Measurements from ENCODE around the gene C12orf75. TPM values are rescaled to one million over a fixed set of nuclear protein-coding genes. Genes with fewer than 3 reads are reported as not detected.

The C12orf75 gene
- total RNA-seq, 2 donors from 2014 or later: 43.7 to 57.0 TPM

- DNase-seq: peak; percentile 66
- Mint-ChIP-seq H3K9me3 (no peaks in the 10 kb centered on the region), H3K27me3 (ENCODE audit: insufficient read depth) (no peaks in the 10 kb centered on the region), H3K4me1 (peaks cover 17% of the 10 kb centered on the region), H3K27ac (no peak overlapping the region), H3K4me3 (no peak overlapping the region), H3K36me3 (ENCODE audit: low read depth) (no peaks in the 10 kb centered on the region)
- peaks cover 3% of the 10 kb centered on the region for H3K4me1 ChIP-seq (ENCODE audit: control insufficient read depth, insufficient read depth, low read length)
- H3K27ac ChIP-seq (ENCODE audit: low read depth, low read length): no peak overlapping the region
- H3K9ac ChIP-seq (ENCODE audit: extremely low read depth, low read length, poor library complexity, severe bottlenecking): no peak overlapping the region
- WGBS, 2 experiments (ENCODE audit: insufficient coverage in 1 of 2, insufficient read length in 1 of 2): 85 to 89% methylated on average over 4 to 5 of the region's 5 CpGs
- H3K27me3 ChIP-seq (ENCODE audit: control insufficient read depth, insufficient read depth, low read length, poor library complexity, severe bottlenecking): no peaks in the 10 kb centered on the region
- TF ChIP-seq, protein P1, sequence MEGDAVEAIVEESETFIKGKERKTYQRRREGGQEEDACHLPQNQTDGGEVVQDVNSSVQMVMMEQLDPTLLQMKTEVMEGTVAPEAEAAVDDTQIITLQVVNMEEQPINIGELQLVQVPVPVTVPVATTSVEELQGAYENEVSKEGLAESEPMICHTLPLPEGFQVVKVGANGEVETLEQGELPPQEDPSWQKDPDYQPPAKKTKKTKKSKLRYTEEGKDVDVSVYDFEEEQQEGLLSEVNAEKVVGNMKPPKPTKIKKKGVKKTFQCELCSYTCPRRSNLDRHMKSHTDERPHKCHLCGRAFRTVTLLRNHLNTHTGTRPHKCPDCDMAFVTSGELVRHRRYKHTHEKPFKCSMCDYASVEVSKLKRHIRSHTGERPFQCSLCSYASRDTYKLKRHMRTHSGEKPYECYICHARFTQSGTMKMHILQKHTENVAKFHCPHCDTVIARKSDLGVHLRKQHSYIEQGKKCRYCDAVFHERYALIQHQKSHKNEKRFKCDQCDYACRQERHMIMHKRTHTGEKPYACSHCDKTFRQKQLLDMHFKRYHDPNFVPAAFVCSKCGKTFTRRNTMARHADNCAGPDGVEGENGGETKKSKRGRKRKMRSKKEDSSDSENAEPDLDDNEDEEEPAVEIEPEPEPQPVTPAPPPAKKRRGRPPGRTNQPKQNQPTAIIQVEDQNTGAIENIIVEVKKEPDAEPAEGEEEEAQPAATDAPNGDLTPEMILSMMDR (conservative IDR thresholded peaks at IDR 0.05): no peak
- no peaks in the 10 kb centered on the region for H3K9me3 ChIP-seq (ENCODE audit: control insufficient read depth, low read length)
- no peaks in the 10 kb centered on the region for H3K36me3 ChIP-seq (ENCODE audit: control insufficient read depth, insufficient read depth, low read length)
- no peak overlapping the region for H3K4me3 ChIP-seq (ENCODE audit: low read length)
Observed at GRCh38 chr12:105418229-105418628, 87.7 kb downstream of the C12orf75 start.

GRCh38 chr12:105418821-105419291 lies 88.4 kb downstream of the C12orf75 start:
- no peak overlapping the region for H3K4me3 Mint-ChIP-seq
- H3K9me3 Mint-ChIP-seq: no peaks in the 10 kb centered on the region
- no peak overlapping the region for H3K9ac ChIP-seq (ENCODE audit: extremely low read depth, low read length, poor library complexity, severe bottlenecking)
- H3K27ac Mint-ChIP-seq: no peak overlapping the region
- no peak overlapping the region for H3K27ac ChIP-seq (ENCODE audit: low read depth, low read length)
- TF ChIP-seq, protein P1 (conservative IDR thresholded peaks at IDR 0.05): no peak
- no peaks in the 10 kb centered on the region for H3K27me3 Mint-ChIP-seq (ENCODE audit: insufficient read depth)
- H3K36me3 ChIP-seq (ENCODE audit: control insufficient read depth, insufficient read depth, low read length): no peaks in the 10 kb centered on the region
- DNase-seq: peak; percentile 87
- no peaks in the 10 kb centered on the region for H3K9me3 ChIP-seq (ENCODE audit: control insufficient read depth, low read length)
- peaks cover 19% of the 10 kb centered on the region for H3K4me1 Mint-ChIP-seq
- no peaks in the 10 kb centered on the region for H3K27me3 ChIP-seq (ENCODE audit: control insufficient read depth, insufficient read depth, low read length, poor library complexity, severe bottlenecking)
- 69% methylated on average over 7 of the region's 7 CpGs for WGBS, 2 experiments (ENCODE audit: insufficient coverage in 1 of 2, insufficient read length in 1 of 2)
- H3K36me3 Mint-ChIP-seq (ENCODE audit: low read depth): no peaks in the 10 kb centered on the region
- no peak overlapping the region for H3K4me3 ChIP-seq (ENCODE audit: low read length)
- H3K4me1 ChIP-seq (ENCODE audit: control insufficient read depth, insufficient read depth, low read length): peaks cover 6% of the 10 kb centered on the region

DNA sequence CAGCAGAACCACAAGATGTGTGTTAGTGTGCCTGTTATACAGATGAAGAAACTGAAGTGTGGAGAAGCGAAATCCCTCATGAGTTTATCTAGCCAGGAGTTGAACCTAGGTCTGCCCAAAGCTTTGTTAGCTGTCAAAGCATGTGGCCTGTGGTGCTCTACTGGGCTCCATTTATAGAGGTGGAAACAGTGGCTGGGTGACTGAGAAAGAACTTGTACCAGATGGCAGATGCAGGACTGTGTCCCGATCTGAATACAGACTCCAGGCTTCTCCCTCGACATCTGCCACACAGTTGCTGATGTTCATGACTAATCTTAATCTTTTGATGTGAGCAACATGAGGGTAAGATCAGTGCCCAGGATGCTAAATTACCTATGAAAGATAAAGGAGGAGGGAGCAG lies 89.1 kb downstream of the C12orf75 start:
- no peaks in the 10 kb centered on the region for H3K9me3 Mint-ChIP-seq
- H3K36me3 ChIP-seq (ENCODE audit: control insufficient read depth, insufficient read depth, low read length): no peaks in the 10 kb centered on the region
- DNase-seq: no peak
- 95 to 96% methylated on average over 3 of the region's 3 CpGs for WGBS, 2 experiments (ENCODE audit: insufficient coverage in 1 of 2, insufficient read length in 1 of 2)
- no peak overlapping the region for H3K4me3 Mint-ChIP-seq
- H3K4me3 ChIP-seq (ENCODE audit: low read length): no peak overlapping the region
- no peaks in the 10 kb centered on the region for H3K9me3 ChIP-seq (ENCODE audit: control insufficient read depth, low read length)
- H3K27me3 Mint-ChIP-seq (ENCODE audit: insufficient read depth): no peaks in the 10 kb centered on the region
- no peak overlapping the region for H3K9ac ChIP-seq (ENCODE audit: extremely low read depth, low read length, poor library complexity, severe bottlenecking)
- peaks cover 6% of the 10 kb centered on the region for H3K4me1 ChIP-seq (ENCODE audit: control insufficient read depth, insufficient read depth, low read length)
- H3K4me1 Mint-ChIP-seq: peaks cover 19% of the 10 kb centered on the region
- TF ChIP-seq, protein P1 (conservative IDR thresholded peaks at IDR 0.05): no peak
- no peaks in the 10 kb centered on the region for H3K36me3 Mint-ChIP-seq (ENCODE audit: low read depth)
- no peak overlapping the region for H3K27ac Mint-ChIP-seq
- no peaks in the 10 kb centered on the region for H3K27me3 ChIP-seq (ENCODE audit: control insufficient read depth, insufficient read depth, low read length, poor library complexity, severe bottlenecking)
- no peak overlapping the region for H3K27ac ChIP-seq (ENCODE audit: low read depth, low read length)
